ENCODE measurements around the gene KIAA1143.

KIAA1143 gene

DNA sequence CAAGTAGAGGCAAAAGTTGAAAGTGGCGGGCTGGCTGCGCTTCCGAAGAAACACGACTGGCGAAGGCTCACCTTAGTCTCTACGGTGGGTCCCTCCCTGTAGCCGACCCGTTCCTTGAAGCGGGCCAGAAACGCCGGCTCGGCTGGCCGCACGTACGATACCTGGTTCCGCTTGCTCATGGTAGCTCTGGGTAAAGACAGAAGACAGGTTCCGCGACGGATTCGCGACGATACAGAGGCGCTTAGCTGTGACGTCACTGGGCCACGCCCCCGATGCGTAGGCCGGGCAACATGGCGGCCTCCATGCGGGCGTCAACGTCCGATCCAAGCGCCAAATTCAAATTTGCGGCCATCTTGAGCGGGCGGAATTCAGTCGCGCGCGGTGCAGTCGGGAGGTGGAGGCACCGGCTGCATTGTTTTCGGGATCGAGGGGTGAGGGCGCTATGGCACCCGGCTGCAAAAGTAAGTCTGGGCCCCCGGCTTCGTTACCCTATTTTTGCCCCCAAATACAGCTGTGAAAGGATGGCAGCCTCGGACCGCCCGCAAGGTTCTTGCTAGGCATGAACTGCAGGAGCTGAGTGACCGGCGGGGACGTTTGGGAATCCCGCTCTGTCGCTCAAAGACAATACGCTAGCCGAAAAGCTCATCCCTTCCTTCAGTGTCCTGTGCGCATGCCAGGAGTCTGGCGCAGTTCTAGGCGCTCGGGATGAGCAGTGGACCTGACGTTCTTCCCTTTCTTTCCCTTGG is at the start of gene KIAA1143, which contains the start of gene KIF15:
Gene KIAA1143, minus strand, starts transcription at position 196 of the 746 bp plus-strand sequence. Its CDS starts 17 bp downstream, at position 179.
Gene KIF15, plus strand, starts transcription at position 371 of the 746 bp plus-strand sequence. Its CDS starts 72 bp downstream, at position 443.
- TF ChIP-seq, protein P1, sequence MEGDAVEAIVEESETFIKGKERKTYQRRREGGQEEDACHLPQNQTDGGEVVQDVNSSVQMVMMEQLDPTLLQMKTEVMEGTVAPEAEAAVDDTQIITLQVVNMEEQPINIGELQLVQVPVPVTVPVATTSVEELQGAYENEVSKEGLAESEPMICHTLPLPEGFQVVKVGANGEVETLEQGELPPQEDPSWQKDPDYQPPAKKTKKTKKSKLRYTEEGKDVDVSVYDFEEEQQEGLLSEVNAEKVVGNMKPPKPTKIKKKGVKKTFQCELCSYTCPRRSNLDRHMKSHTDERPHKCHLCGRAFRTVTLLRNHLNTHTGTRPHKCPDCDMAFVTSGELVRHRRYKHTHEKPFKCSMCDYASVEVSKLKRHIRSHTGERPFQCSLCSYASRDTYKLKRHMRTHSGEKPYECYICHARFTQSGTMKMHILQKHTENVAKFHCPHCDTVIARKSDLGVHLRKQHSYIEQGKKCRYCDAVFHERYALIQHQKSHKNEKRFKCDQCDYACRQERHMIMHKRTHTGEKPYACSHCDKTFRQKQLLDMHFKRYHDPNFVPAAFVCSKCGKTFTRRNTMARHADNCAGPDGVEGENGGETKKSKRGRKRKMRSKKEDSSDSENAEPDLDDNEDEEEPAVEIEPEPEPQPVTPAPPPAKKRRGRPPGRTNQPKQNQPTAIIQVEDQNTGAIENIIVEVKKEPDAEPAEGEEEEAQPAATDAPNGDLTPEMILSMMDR (conservative IDR thresholded peaks at IDR 0.05; ENCODE audit: low read depth, low read length): no peak
- H3K4me3 ChIP-seq (ENCODE audit: low read depth, low read length): peak within 1 kb of the TSS; percentile 71
- DNase-seq (ENCODE audit: low read depth): peak; percentile 97

DNA sequence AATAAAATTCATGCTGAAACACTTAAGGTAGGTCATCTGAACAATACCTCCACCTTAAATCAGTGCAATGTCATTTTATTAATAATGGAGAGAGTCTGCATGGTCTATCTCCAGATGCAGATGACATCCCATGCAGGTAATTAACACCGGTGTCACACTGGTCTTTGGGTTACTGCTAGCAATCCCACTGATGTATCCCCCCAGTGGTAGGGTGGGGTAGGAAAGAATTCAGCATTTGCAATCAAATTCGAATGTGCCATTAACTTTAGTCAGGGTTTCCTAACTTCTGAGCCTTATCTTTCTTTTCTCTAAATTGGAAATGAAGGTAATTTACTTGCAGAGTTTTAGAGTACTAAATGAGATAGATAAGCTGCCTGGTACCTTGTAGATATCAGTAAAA is 44.5 kb upstream of the KIAA1143 start:
- no peak overlapping the region for H3K4me3 ChIP-seq (ENCODE audit: low read depth, low read length)
- TF ChIP-seq, protein P1 (conservative IDR thresholded peaks at IDR 0.05; ENCODE audit: low read depth, low read length): peak; percentile 8
- no peak for DNase-seq (ENCODE audit: low read depth)

DNA sequence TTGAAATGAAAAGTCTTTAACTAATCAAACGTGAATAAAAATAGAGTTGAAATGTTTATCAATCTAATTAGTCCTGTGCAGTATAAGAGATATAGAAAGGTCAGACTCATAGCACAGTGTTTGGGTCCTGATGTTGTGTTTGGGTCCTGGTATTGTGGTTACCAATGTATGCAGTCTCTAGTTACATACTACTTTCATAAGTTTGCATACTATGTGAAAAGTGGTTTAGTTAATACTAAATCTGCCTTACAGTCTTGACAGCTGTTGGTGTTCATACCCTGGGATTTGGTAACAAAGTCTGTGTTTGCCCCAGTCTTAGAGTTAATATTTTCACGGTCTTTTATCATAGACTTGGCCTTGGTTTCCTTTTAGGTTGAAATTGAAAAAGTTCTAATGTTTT is 41.9 kb upstream of the KIAA1143 start:
- TF ChIP-seq, protein P1 (conservative IDR thresholded peaks at IDR 0.05; ENCODE audit: low read depth, low read length): no peak
- DNase-seq (ENCODE audit: low read depth): no peak
- no peak overlapping the region for H3K4me3 ChIP-seq (ENCODE audit: low read depth, low read length)

DNA sequence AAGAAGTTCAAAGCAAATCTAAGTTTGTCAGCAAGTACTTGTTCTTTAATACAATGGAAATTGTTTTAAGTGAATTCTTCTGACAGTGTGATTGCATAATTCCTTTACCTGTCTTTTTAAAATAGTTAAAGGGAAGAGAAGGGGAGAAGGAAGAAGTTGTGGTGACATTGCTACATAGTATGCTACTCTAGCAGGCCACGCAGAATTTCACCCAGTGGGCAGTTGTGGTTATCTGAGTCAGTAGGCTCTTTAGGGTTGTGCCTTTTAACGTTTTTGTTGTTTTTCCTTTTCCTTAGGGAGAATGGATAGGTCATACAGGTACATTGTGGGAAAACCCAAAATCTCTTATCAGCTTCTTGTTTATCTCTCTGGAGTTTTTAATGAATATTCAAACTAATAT is 40.6 kb upstream of the KIAA1143 start:
- TF ChIP-seq, protein P1 (conservative IDR thresholded peaks at IDR 0.05; ENCODE audit: low read depth, low read length): no peak
- no peak overlapping the region for H3K4me3 ChIP-seq (ENCODE audit: low read depth, low read length)
- no peak for DNase-seq (ENCODE audit: low read depth)

DNA sequence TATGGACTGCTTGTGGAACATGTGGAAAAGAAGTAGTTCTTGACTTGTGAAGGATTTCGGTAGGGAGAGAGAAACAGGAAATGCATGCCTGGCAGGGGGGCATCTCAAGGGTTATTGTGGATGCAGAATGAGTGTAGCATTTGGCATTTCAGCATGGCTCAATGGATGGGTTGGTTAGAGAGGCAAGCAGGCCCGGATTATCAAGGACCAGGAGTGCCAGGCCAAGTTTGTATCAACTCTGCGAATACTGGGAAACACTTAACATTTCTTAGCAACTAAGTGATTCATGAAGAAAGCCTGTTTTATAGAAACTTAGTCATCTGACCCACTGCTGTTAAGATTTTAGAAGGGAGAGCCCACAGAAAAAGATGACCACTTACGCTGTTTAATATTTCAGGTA is 33.8 kb upstream of the KIAA1143 start:
- H3K4me3 ChIP-seq (ENCODE audit: low read depth, low read length): no peak overlapping the region
- peak; percentile 33 for DNase-seq (ENCODE audit: low read depth)
- TF ChIP-seq, protein P1 (conservative IDR thresholded peaks at IDR 0.05; ENCODE audit: low read depth, low read length): no peak

DNA sequence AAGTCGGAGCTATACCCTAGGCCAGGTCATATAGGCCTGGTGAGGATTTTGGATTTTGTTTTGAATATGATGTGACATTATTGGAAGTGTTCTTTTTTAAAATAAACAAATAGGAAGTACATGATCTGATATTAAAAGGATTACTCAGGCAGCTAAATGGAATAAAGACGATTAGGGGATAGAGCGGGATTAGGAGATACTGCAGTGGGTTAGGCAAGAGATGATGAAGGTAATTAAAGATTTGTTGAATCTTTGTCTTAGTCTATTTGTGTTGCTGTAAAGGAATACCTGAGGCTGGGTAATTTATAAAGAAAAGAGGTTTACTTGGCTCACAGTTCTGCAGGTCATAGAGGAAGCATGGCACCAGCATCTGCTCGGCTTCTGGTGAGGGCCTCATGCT is 21.5 kb upstream of the KIAA1143 start:
- DNase-seq (ENCODE audit: low read depth): no peak
- TF ChIP-seq, protein P1 (conservative IDR thresholded peaks at IDR 0.05; ENCODE audit: low read depth, low read length): no peak
- no peak overlapping the region for H3K4me3 ChIP-seq (ENCODE audit: low read depth, low read length)

DNA sequence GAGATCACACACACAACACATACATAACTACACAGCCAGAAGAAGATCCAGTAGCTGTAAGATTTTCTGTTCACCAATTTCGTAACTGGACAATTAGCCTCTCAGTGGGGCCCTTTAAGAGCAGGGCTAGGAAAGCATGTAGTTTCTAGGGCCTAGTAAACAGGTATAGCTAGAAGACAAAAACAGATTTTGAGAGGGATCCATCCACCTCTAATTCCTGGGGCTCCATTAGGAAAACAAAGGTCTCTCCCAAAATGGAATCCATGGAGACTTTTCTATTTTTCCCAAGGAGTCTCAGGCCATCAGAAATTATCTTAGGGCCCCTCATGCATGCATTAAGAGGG is 10.7 kb upstream of the KIAA1143 start:
- DNase-seq (ENCODE audit: low read depth): no peak
- TF ChIP-seq, protein P1 (conservative IDR thresholded peaks at IDR 0.05; ENCODE audit: low read depth, low read length): no peak
- H3K4me3 ChIP-seq (ENCODE audit: low read depth, low read length): no peak overlapping the region

Measured in choroid plexus epithelial cell (primary cell).